PC-3 (cell line): ENCODE data around the gene TFAP2D. TPM values are rescaled to one million over a fixed set of nuclear protein-coding genes. Genes with fewer than 3 reads are reported as not detected.

Source experiments
- ATAC-seq: fragments of 200-7000 bp; cut with Tn5 transposase; 2 replicates; pipeline ENCODE4 v1.9.1; 2020; ENCODE audit warnings: mild to moderate bottlenecking, moderate library complexity
- BruUV-seq: library from RNA; stranded (reverse); fragments of 400-500 nt; replicated peaks from 2 replicates; lab custom pipeline; 2021; lab: Mats Ljungman, UMichigan
- CTCF ChIA-PET: fragments of 300-600 bp; sonication (Branson Sonifier 250); formaldehyde crosslinking; loops from one replicate; lab custom pipeline; 2022; ENCODE audit warnings: antibody characterized with exemption; lab: Charles Lee
- POLR2A ChIA-PET: fragments of 300-600 bp; sonication (Branson Sonifier 250); formaldehyde crosslinking; loops from one replicate; lab custom pipeline; 2022; ENCODE audit warnings: antibody characterized with exemption; ENCODE audit not compliant: unreplicated experiment; lab: Charles Lee
- DNase-seq: peaks from one replicate; pipeline ENCODE4 v3.0.0-alpha.2; 2015
- H2AFZ ChIP-seq: fragments of 300-600 bp; sonication (generic); 2 replicates; pipeline ENCODE4 v1.6.0; 2016; ENCODE audit warnings: antibody characterized with exemption, low read length
- H3F3A ChIP-seq: fragments of 300-600 bp; sonication (generic); one replicate; pipeline ENCODE4 v1.6.0; 2017; ENCODE audit warnings: antibody characterized with exemption, low read length, control low read depth, mild to moderate bottlenecking; ENCODE audit not compliant: unreplicated experiment
- H3K27ac ChIP-seq: fragments of 300-600 bp; sonication (generic); 2 replicates; pipeline ENCODE4 v1.5.1; 2016; ENCODE audit warnings: mild to moderate bottlenecking, low read length
- H3K27me3 ChIP-seq: fragments of 300-600 bp; sonication (generic); 2 replicates; pipeline ENCODE4 v1.6.1; 2016; ENCODE audit warnings: low read length, mixed read lengths
- H3K36me3 ChIP-seq: fragments of 300-600 bp; sonication (generic); 2 replicates; pipeline ENCODE4 v1.6.1; 2016; ENCODE audit warnings: low read depth, mixed run types, low read length, mixed read lengths
- H3K4me1 ChIP-seq: fragments of 300-600 bp; sonication (generic); 2 replicates; pipeline ENCODE4 v1.5.1; 2016; ENCODE audit warnings: low read length; ENCODE audit not compliant: insufficient read depth
- H3K4me2 ChIP-seq: fragments of 300-600 bp; sonication (generic); 2 replicates; pipeline ENCODE4 v1.6.0; 2016; ENCODE audit warnings: low read length
- H3K4me3 ChIP-seq: fragments of 300-600 bp; sonication (generic); 2 replicates; pipeline ENCODE4 v1.5.1; 2016; ENCODE audit warnings: mild to moderate bottlenecking, low read length, mixed read lengths
- H3K79me2 ChIP-seq: fragments of 300-600 bp; sonication (generic); 2 replicates; pipeline ENCODE4 v1.6.1; 2017; ENCODE audit warnings: low read length, mixed read lengths
- H3K9ac ChIP-seq: fragments of 300-600 bp; sonication (generic); 2 replicates; pipeline ENCODE4 v1.6.0; 2016; ENCODE audit warnings: mild to moderate bottlenecking, low read length
- H3K9me2 ChIP-seq: fragments of 300-600 bp; sonication (generic); replicated peaks from 2 replicates; pipeline ENCODE4 v1.6.1; 2016; ENCODE audit warnings: mixed run types, low read length, mixed read lengths
- H3K9me3 ChIP-seq: fragments of 300-600 bp; sonication (generic); 2 replicates; pipeline ENCODE4 v1.6.1; 2016; ENCODE audit warnings: low read length, mixed read lengths
- H4K20me1 ChIP-seq: fragments of 300-600 bp; sonication (generic); 2 replicates; pipeline ENCODE4 v1.6.1; 2016; ENCODE audit warnings: low read length, mixed read lengths
- EZH2 ChIP-seq: fragments of 300-600 bp; sonication (generic); IDR thresholded peaks from one replicate; pipeline ENCODE4 v1.6.1; 2017; ENCODE audit warnings: antibody characterized with exemption, mild to moderate bottlenecking, low read length; ENCODE audit not compliant: unreplicated experiment
- EZH2phosphoT487 ChIP-seq: fragments of 300-600 bp; sonication (generic); IDR thresholded peaks from 2 replicates; pipeline ENCODE4 v1.6.1; 2018; ENCODE audit warnings: mild to moderate bottlenecking, antibody characterized with exemption, low read length, borderline replicate concordance
- intact Hi-C: fragments of 100-400 bp; cut with micrococcal nuclease; formaldehyde crosslinking; loops from 2 replicates; pipeline ENCODE4 v1.9.0; 2023
- total RNA-seq: library from RNA; depleted of rRNA; stranded (reverse); fragments of >200 nt; gene quantifications from 2 replicates; pipeline ENCODE4 v1.2.3, GENCODE V29; 2014
- TF ChIP-seq, protein P1 (sequence below): fragments of 300-600 bp; sonication (generic); conservative IDR thresholded peaks from 2 replicates; pipeline ENCODE4 v1.5.1; 2017; ENCODE audit warnings: antibody characterized with exemption, low read depth, mild to moderate bottlenecking, low read length

The TFAP2D gene
- total RNA-seq, 1 experiment from 2014 or later = not detected

DNA sequence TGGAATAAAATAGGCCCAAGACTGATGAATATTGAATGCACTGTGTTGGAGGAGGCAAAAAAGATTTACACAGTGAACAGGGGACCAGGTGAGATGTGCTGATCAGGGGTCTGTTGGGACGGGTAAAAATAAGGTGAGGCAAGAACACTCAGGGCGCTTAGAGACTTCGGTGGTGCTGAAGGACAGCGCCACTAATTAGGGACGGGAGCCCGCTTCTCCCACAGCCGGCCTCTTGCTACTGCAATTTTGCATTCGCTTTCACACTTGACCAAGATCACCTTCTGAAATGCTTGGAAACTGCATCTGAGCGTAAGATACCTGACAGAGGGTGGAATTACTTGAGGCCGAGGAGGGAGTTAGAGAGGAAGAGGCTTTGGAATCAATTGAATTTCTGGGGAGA is 7.3 kb downstream of the TFAP2D start:
- H3K27ac ChIP-seq = no peak overlapping the region
- H3K9ac ChIP-seq = no peak overlapping the region
- DNase-seq (peak; percentile 37), ATAC-seq (no peak; the same call in 1 of the 2 replicates)
- no peaks in the 10 kb centered on the region for H3K9me2 ChIP-seq
- H3K27me3 ChIP-seq = peaks cover 91% of the 10 kb centered on the region
- H3K79me2 ChIP-seq = no peaks in the 10 kb centered on the region
- H4K20me1 ChIP-seq = no peaks in the 10 kb centered on the region
- no peaks in the 10 kb centered on the region for H3F3A ChIP-seq
- TF ChIP-seq, protein P1, sequence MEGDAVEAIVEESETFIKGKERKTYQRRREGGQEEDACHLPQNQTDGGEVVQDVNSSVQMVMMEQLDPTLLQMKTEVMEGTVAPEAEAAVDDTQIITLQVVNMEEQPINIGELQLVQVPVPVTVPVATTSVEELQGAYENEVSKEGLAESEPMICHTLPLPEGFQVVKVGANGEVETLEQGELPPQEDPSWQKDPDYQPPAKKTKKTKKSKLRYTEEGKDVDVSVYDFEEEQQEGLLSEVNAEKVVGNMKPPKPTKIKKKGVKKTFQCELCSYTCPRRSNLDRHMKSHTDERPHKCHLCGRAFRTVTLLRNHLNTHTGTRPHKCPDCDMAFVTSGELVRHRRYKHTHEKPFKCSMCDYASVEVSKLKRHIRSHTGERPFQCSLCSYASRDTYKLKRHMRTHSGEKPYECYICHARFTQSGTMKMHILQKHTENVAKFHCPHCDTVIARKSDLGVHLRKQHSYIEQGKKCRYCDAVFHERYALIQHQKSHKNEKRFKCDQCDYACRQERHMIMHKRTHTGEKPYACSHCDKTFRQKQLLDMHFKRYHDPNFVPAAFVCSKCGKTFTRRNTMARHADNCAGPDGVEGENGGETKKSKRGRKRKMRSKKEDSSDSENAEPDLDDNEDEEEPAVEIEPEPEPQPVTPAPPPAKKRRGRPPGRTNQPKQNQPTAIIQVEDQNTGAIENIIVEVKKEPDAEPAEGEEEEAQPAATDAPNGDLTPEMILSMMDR = no peak
- TF ChIP-seq EZH2 (no peak), EZH2phosphoT487 (no peak)
- no peaks in the 10 kb centered on the region for H3K4me1 ChIP-seq
- H3K9me3 ChIP-seq = no peaks in the 10 kb centered on the region
- POLR2A ChIA-PET = no interaction called here
- H3K4me2 ChIP-seq = no peak overlapping the region
- no peaks in the 10 kb centered on the region for H3K36me3 ChIP-seq
- no TSS peak for BruUV-seq
- CTCF ChIA-PET = no interaction called here
- intact Hi-C loops = no loop called here
- no peak overlapping the region for H3K4me3 ChIP-seq
- no peak overlapping the region for H2AFZ ChIP-seq

DNA sequence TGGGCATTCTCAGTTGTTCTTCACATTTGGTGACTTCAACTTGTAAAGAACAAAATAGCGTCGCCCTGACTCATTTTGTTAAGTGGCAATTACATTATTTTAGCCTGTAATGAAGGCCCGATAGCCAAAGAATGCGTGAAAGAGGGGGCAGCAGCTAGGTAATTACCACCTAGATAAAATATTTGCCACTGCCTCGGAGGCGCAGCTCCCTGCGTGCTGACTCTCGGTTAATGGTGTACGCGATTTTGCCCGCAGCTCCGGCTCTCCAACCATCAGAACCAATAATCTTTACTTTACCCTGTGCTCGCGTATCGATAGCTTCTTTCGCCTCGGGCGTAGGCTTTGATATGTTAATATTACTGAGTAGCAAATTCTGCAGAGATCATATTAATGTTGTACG is 8.7 kb downstream of the TFAP2D start:
- Histone ChIP-seq H3K4me2 (no peak overlapping the region), H3K4me1 (no peaks in the 10 kb centered on the region), H3K27me3 (peaks cover 91% of the 10 kb centered on the region), H3K27ac (no peak overlapping the region), H2AFZ (no peak overlapping the region), H4K20me1 (no peaks in the 10 kb centered on the region), H3K79me2 (no peaks in the 10 kb centered on the region), H3K9me2 (no peaks in the 10 kb centered on the region), H3K36me3 (no peaks in the 10 kb centered on the region), H3K9ac (no peak overlapping the region), H3F3A (no peaks in the 10 kb centered on the region), H3K9me3 (no peaks in the 10 kb centered on the region), H3K4me3 (no peak overlapping the region)
- intact Hi-C loops = no loop called here
- TF ChIP-seq EZH2phosphoT487 (no peak), EZH2 (no peak)
- TF ChIP-seq, protein P1 = no peak
- CTCF ChIA-PET = no interaction called here
- no peak for DNase-seq
- POLR2A ChIA-PET = no interaction called here
- ATAC-seq = no peak
- BruUV-seq = no TSS peak

- Histone ChIP-seq H3K4me1 (no peaks in the 10 kb centered on the region), H3K9ac (no peak overlapping the region), H3K36me3 (no peaks in the 10 kb centered on the region), H3K27me3 (peaks cover 91% of the 10 kb centered on the region), H3K79me2 (no peaks in the 10 kb centered on the region), H3K27ac (no peak overlapping the region), H2AFZ (no peak overlapping the region), H3K4me2 (no peak overlapping the region), H3F3A (no peaks in the 10 kb centered on the region), H4K20me1 (no peaks in the 10 kb centered on the region), H3K9me3 (no peaks in the 10 kb centered on the region), H3K4me3 (no peak overlapping the region), H3K9me2 (no peaks in the 10 kb centered on the region)
- DNase-seq (no peak), ATAC-seq (no peak)
- no TSS peak for BruUV-seq
- intact Hi-C loops = no loop called here
- TF ChIP-seq, protein P1 = no peak
- no peak for TF ChIP-seq EZH2phosphoT487
- no peak for TF ChIP-seq EZH2
- ChIA-PET POLR2A (no interaction called here), CTCF (no interaction called here)
Observed at GRCh38 chr6:50722829-50723554, 9.7 kb downstream of the TFAP2D start.
